ENCODE results near the gene CLDN24.

The CLDN24 gene

DNA sequence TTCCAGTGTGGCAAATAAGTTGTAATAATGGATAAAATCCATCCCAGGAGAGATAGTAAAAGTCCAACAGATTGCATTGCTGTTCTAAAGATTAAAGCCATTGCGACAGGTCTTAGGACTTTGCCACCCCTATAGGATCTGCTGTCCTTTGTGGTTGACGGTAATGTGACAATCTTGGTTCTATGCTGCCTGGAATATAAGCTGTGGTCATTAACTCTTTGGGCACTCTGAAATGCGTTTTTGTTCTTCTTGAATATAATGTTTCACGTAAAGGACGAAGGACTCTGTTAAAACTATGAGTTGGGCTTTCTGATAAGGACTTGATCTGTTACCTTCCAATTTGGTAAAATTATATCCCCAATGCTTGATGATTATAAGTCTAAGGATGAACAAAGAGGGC lies at the start of gene CLDN24:
TSS of gene CLDN24 (minus strand) at position 101 of the 400 bp plus-strand sequence. CDS start at position 101, 0 bp downstream.
- no peak for DNase-seq (ENCODE audit: low spot score)
- no peak for FAIRE-seq

DNA sequence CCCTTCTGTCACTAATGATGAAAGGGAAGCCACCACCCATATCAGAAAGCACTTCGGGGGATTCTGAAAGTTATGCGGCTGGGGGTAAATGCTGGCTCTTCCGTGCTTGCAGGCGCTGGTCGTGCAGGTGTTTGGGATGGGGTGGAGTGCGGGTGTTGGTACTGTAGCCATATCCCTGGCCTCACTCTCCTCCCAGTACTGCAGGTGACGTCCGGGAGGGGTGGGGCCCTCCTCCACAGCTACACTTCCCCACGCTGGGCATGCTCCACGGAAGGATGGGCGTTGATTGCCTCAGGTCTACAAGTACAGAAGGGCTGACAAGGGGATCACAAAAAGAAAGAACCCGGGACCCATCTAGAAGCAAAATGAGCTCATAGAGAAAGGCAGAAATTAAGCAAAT lies 48.6 kb upstream of the CLDN24 start:
- DNase-seq (ENCODE audit: low spot score) (no peak), FAIRE-seq (no peak)

DNA sequence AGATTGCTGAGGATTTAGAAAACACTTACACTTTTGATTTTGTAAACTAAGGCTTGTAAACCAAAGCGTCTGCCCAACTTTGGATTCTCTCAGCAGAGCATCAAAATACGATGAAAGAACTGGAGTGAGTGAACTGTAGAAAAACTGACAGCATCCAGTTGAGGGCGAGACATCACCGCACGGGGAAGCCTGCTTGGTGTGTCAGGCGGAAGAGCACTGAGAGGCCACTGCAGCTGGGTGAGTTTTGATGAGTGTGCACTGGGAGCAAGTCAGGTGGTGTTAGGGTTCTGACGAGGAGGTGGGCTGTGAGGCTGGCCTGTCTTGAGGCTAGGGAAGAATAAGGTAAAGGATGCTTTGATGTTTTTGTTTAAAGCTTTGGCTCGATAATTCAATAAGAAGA lies 46.8 kb upstream of the CLDN24 start:
- DNase-seq (ENCODE audit: low spot score) (no peak), FAIRE-seq (no peak)

DNA sequence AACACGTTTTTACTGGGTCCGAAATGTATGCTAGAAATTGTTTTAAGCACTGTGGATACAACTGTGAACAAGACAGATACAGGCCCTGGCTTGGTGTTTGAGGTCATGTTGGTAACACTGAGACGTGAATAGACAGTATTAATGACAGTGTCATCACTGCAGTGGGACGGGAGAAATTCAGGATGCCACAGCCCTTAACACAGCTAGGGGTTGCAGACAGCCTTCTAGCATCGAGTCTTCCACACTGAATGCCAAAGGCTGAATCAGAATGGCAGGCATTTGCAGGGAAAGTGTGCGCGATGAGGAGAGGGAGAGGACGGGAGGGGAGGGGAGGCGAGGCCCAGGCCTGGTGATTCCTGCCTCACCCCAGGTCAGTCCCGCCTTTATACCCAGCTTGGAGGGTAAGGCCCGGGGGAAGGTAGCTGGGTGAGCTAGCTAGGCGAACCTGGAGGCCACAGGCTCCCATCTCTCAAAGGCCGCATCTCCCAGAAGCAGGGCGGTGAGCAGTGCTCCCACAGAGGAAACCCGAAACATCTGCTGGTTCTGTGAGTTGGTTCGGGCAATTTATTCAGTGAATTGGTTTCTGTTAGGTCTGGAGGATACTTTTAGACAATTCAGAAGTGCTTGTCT lies 44.1 kb upstream of the CLDN24 start:
- DNase-seq (ENCODE audit: low spot score) = no peak
- FAIRE-seq = no peak

DNA sequence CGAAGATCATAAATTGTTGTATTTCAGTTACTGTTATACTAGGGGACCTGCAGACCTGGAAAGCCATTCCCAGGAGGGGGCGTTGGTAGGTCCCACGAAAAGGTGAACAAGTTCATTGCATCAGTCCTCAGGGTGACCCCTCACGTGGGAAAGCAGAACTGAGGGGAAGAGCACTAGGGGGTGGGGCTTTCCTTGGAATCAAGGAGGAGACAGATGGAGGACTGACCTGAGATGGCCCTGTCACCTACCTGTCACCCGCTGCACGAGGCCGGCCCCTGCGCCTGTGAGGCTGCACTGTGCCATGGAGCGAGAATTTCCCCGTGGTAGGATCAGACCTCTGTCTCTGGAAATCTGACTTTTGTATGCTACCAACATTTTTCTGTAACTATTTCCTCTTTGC lies 41.8 kb upstream of the CLDN24 start:
- DNase-seq (ENCODE audit: low spot score) (no peak), FAIRE-seq (no peak)

DNA sequence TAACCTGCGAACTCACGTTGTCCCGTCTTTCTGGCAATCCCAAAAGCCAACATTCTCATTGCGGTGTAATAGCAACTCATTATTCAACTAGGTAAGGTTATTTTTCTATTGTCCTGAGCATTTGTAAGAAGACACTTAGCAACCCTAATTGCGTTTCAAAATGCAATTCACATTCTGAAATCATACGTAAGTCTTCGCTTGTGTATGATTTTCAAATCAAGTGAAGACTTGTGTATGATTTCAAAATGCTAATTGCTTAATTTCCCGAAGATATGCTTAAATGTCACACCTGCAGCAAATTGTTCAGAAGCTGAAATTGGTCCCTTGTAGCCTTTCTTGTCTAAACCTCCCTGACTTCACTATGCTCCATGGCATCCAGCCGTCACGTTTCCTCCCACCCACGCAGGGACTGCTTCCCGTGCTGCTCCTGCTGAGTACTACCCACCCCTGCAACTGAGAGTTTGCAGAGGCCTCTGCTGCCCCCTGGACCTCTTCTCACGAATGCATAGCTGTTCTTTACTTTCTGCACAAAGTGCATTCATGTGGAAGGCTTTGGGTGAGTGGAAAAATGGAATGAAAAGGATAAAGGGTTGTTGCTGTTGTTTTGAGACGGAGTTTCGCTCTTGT lies 40.8 kb upstream of the CLDN24 start:
- FAIRE-seq = no peak

DNA sequence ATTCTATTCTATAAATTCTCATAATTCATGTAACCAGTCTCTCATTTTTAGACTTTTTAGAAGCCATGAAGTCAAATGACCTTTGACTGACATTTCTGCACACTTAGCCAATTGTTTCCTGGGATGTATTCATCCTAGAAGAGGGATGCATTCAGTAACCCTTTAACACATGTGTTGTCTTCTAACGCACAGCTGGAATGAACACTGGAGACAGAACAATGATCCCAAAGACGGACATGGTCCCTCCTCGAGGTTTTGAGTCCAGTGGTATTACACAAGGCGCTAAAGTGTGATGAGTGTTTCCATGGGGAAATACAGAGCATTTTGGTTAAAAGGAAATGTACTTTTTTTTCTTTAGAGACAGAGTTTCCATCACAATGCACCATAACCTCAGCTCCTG lies 39.8 kb upstream of the CLDN24 start:
- DNase-seq (ENCODE audit: low spot score) (no peak), FAIRE-seq (no peak)

More for the DNA sequence above, 40.8 kb upstream of the CLDN24 start:
- DNase-seq (ENCODE audit: low spot score) = no peak

DNA sequence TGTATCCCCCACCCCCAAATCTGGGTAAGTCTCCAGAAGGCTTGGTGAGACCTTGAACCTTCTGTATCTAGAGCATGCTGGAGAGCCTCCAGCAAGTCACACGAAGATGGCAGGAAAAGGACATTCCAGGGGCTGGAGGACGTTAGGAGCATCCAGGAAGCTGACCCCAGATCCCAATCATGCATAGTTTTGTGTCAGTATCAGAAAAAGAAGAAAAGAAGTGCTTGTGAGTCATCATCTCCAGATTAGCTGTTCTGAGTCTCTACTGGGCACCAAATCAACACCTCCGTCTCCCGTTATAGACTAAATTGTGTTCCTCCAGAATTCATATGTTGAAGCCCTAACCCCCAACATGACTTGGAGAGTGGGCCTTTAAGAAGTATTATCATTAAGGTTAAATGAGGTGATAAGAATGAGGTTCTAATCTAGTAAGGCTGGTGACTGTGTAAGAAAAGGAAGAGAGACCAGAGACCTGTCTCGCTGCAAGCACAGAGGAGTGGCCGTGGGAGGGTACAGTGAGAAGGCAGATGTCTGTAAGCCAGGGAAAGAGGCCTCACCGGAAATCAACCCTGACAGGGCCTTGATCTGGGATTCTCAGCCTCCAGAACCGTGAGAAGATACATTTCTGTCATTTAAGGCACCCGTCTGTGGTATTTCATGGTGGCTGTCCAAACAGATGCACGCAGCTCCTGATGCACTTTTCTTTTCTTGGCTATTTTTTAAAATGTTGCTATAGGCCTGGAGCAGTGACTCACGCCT lies 38.1 kb upstream of the CLDN24 start:
- DNase-seq (ENCODE audit: low spot score) (peak; percentile 29), FAIRE-seq (no peak)

DNA sequence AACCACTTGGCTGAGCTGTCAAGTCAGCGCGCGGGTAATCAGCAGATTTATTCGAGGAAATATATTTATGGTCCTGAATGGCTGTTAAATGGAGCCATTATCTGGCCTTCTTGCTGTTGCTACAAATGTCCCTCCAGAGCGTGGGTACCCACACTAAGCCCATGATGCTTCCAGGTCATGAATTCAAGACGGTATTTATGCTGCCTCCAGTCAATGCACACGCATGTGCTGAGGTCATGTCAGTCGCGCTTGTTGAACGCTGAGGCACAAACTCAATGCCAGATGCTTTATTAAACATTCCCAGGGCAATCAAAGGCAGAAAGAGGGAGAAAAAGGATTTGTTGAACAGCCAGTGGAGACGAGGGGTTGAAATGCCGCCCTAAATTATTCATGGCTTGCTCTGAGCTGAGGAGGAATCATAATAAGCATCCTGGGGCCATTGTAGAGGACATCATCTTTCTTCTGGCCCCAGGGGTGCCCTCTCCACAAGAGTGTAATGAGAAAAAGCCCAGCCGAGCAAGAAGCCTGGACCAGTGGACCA lies 36.1 kb upstream of the CLDN24 start:
- FAIRE-seq = peak; percentile 56
- no peak for DNase-seq (ENCODE audit: low spot score)

DNA sequence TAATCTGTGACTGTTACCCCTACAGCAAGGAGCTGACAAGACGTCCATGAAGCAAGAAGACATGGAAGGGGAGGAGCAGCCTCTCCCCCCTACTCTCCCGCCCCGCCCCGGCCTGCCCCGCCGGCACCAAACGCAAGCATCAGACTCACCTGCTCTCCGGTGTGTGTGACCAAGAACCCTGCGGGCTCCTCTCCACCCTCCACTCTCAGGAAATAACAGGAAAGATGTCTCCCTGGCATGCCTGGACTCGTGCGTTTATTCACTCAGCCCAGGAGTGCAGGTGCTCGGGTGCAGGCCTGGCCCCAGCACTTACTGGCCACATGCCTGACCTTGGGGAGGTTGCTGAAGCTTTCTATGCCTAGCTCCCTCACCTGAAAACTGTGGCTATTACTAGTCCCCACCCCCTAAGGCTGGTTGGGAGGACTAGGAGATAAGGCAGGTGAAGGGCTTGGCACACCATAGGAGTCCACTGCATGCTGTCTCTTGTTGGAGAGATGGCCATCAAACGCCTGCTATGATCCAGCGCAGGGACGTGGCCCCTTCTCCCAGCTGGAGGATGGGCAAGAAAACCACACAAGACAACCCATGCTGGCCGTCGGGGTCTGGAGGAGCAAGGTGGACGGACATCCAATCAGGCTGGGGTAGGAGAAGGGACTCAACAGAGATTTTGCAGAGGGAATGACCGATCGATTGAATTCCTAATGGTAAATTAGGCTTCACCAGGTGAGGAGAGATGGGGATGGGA lies 34.9 kb upstream of the CLDN24 start:
- DNase-seq (ENCODE audit: low spot score) (no peak), FAIRE-seq (no peak)

DNA sequence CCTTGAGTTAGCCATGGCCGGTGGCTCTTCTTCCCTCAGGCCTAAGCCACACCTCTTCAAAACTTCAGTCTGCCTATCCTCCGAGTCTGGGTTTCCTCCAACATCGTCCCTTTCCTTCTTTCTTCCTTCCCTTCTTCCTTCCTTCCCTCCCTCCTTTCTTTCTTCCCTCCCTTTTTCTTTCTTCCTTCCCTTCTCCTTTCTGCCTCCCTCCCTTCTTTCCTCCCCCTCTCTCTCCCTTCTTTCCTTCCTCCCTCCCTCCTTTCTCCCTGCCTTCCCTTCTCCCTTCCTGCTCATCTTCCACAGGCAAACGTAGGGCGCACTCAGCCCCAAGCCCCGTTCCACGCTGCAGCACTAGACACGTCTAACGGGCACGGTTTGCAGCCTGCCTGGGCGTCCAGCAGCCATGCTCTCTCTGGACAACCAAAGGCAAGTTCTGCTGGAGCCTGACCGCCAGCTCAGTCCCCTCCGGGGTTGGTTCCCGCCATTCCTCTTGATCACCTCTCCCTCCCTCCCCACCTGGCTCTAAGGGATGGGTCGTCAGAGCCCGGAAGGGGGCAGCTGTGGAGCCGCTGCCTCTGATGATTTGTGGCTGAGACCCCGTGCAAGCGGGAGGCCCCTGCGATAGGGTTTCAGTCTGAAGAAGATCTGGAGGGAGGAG lies 34.1 kb upstream of the CLDN24 start:
- no peak for DNase-seq (ENCODE audit: low spot score)
- no peak for FAIRE-seq

DNA sequence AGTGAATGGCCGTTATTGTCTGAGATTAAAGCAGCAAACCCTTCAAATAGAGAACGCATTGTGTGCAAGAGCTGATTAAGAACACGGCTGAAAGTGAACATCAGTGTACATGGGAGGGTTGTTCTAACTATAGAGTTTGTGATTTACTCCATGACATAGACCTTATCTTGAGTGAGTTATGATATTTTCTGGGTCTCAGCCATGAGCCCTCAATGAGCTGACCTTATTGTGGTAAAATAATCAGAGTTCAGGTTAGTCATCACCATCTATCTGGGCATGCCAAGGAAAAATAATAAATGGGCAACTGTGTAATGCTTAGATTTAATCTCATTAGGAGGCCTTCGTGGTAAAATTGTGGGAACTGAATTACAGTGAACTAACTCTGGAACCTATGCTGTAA lies 33.2 kb upstream of the CLDN24 start:
- DNase-seq (ENCODE audit: low spot score) = peak; percentile 51
- no peak for FAIRE-seq

DNA sequence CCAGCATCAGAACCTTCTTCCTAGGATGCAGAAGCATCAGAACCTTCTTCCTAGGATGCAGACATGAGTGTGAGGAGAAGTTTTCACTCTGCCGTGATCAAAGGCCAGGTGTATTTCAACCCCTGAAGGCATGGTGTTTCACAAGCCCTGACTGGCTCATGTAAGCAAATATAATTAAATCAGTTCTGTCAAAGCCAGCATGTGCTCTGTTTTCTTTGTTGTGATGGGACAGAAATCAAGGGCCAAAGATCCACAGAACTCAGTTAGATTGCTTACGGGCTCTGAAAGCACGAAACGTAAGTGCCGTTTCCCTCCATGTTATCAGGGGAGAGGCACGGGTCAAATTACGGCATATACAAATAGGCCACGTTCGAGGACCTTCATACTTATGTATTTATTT lies 32.0 kb upstream of the CLDN24 start:
- FAIRE-seq = no peak

DNA sequence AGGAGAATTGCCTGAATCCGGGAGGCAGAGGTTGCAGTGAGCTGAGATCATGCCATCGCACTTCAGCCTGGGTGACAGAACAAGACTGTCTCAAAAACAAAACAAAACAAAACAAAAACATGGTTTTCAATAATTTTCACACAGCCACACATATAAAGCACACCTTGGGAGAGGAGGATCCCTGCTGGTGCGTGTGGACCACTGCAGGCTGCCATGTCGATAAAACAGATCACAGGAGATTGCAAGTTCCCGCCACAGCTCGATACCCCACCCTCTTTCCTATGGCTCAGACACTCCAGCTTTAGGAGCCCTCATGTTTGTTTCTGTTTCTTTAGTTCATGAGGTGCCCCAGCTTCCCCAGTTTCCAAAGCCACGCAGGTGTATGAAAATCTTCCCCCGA lies 31.3 kb upstream of the CLDN24 start:
- FAIRE-seq (no peak), DNase-seq (ENCODE audit: low spot score) (no peak)

More for the DNA sequence above, 32.0 kb upstream of the CLDN24 start:
- no peak for DNase-seq (ENCODE audit: low spot score)

DNA sequence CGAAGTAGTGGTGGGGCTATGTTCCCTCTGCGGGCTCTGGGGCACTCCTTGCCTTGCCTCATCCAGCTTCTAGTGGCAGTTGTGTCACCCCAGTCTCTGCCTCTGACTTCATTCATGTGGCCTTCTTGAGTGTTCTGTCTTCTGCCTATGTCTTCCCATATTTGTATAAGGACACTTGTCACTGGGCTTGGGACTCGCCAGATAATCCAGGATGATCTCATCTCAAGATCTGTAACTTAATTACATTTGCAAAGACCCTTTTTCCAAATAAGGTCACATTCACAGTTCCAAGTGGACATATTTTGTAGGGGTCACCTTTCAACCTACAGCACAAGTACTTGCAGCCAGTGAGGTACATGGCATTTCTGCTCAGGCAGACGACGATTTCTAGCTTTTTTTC lies 30.3 kb upstream of the CLDN24 start:
- DNase-seq (ENCODE audit: low spot score) (no peak), FAIRE-seq (no peak)

DNA sequence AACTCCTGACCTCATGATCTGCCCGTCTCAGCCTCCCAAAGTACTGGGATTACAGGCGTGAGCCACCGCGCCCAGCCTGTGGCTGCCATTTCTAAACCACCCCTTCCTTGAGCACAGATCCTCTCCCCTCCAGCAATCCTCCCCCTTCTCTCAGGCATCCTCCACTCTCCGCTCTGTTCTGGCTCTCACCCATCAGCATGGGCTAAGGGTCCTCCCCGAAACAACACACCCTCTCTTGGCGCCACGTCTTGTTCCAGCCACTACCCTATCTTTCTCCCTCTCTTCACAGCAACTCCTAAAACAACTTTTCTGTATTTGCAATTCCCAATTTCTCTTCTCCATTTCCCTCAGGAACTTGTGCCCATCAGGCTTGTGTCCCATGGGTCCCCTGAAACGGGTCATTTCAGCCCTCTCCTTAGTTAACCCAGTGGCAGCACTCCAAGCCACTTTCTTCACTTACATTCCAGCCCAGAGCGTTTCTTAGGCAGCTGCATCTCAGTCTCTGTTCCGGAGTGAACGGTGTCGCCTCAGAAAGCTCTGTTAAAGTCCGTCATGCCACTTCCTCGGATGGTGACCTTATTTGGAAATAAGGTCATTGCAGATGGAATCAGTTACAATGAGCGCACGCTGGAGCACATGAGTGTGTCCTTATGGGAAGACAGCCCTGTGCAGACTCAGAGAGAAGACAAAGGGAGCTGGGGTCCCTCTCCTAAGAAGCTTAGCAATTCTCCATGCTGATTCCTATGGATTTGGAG lies 28.3 kb upstream of the CLDN24 start:
- FAIRE-seq = no peak
- no peak for DNase-seq (ENCODE audit: low spot score)

DNA sequence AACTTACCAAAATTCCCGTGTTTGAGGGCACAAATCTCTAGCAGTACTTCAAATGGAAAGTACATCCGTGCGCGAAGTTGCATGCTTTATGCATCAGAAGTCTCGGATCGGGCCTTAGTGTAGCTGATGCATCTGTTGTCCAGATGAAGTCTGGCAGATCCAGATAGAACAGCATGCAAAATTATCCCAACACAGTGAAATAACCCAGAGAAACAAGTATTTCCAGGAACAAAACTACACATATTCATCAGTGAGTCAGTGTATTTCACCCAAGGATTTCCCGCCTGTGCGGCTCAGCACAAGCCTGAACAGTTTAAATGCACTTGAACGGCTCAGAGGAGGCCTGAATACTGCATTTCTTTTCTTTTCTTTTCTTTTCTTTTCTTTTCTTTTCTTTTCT lies 27.4 kb upstream of the CLDN24 start:
- DNase-seq (ENCODE audit: low spot score) = no peak
- no peak for FAIRE-seq

DNA sequence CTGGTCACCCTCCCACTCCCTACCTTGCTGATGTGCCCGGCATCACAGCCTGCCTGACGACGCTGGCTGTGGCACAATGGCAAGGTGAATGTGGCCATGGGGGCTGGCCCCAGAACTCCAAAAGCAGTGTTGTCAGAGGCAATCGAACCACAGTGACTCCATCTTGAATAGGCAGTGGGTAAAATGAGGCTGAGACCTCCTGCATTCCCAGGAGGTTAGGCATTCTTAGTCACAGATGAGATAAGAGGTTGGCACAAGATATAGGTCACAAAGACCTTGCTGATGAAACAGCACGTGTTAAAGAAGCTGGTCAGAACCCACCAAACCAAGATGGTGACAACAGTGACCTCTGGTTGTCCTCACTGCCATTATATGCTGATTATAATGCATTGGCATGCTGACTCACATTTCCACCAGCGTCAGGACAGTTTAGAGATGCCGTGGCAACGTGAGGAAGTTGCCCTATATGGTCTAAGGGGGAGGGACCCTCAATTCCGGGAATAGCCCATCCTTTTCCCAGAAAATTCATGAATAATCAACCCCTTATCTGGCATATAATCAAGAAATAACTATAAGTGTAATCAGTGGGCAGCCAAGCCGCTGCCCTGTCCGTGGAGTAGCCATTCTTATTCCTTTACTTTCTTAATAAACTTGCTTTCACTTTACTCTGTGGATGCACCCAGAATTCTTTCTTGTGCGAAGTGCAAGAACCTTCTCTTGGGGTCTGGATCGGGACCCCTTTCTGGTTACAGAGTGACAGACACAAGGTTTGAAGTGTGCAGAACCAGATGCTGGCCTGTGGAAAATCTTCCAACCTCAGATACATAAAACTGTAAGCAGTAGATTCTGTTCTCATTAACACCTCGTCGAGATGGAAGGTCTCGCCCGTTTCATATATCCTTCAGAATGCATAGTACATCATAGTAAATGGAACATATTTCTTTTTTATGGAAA lies 26.8 kb upstream of the CLDN24 start:
- peak; percentile 5 for FAIRE-seq
- peak; percentile 63 for DNase-seq (ENCODE audit: low spot score)

DNA sequence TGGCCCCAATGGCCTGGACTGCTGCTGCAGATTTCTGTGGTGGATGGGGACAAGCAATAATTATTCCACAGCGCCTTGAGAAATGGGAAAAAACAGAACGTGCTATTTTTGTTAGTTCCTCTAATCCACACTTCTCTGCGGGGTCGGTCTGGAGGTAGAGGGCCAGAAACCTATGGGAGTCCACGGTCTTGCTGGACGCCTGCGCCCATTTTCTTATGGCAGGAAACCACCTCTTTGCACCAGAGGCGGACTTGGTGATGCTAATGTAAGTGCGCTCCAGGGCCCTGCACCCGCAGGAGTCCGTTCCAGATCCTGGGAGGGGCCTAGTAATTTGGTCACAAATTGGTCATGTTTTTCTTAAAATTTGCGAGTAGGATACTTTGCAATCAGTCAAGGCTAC lies 25.9 kb upstream of the CLDN24 start:
- DNase-seq (ENCODE audit: low spot score) = no peak
- FAIRE-seq = no peak

Measured in urothelium cell line (cell line).